Stimulated activated CD8-positive, alpha-beta memory T cell treated with anti-CD3 and anti-CD28 coated beads, Interleukin-15, amount 100 ng/mL, for 4 hours (primary cell): ENCODE data around the gene CRYBG3.
"Not testable (repeated sequence)": the region's sequence is repeated elsewhere in the genome, so short reads cannot be mapped to it uniquely, and the experiment has no call there.

Experiments used
- DNase-seq, 2 donors: peaks; one replicate each; pipeline ENCODE4 v3.0.0-alpha.2; 2020; ENCODE audit warnings: low read depth in 2 of 2

CRYBG3 gene

DNA sequence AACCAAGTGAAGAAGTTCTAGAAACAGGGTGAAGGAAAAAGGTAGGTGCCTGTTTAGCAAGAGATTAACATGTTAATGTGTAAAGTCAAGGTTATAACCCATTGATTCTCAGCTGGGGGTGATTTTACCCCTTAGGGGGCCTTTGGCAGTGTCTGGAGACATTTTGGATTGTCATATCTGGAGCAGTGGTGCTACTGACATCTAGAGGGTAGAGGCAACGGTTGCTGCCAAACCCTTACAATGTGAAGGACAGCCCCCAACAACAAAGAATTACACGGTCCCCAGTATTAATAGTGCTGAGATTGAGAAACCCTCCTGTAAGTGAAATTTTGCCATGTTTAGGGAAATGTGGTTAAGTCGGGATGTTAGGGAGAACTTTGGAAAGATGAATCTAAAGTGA, 74.7 kb downstream of the CRYBG3 start:
- DNase-seq: no peak

DNA sequence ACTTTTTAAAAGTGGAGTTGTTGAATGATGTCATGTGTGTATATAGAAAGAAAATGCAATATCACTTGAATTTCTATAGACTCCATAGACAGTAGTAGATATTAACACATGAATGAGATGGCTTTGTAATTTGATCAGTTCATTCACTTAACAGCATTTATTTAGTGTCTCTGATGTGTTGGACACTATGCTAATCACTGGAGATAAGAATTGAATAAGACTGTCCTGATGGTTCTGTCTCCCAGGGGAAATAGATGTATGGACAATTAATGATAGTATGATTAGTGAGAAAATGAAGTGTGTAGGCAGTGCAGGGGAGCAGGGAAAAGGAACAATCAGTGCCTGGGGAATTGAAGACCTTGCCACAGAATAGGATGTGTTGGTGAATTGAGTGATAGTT, 77.5 kb downstream of the CRYBG3 start:
- no peak for DNase-seq

DNA sequence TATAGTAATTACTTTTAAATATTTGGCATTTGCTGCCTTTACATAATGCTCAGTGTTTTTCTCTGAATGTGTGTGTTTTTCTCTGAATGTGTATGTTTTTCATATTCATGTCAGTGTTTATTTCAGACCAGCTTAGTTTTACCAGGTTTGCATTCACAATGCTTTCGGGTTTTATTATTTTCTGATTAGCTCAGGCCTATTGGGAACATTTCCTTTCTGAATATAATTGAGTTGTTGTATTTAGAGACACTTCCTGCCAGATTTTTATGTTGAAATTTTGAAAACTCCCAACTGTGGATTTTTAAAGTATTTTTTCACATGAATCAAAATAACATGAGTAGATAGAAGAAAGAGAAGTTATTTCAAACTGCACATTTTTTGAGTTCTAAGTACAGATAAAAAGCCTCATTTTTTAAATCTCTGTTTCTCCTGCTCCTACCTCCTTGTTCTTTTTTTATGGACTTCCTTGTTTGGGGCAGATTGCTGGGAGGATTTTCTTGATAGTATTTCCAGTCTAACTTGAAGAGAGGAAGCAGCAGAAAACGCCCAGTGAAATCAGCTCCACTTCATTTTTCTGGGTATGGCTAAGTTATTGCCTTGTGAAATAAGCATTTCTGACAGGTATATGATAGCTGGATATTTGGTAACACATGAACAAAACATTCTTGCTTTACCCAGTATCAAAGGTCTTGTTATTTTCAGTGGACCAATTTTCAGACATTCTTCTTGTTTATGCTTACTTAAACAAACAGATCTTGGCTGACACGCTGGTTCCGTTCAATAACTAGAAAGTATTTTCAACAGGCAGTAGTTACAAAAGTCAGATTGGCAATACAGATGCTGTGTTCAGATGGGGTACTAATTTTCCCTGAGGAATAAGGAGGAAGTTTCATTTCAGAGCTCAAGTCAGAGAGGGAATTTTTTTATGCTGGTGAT, 79.8 kb downstream of the CRYBG3 start:
- DNase-seq: no peak

DNA sequence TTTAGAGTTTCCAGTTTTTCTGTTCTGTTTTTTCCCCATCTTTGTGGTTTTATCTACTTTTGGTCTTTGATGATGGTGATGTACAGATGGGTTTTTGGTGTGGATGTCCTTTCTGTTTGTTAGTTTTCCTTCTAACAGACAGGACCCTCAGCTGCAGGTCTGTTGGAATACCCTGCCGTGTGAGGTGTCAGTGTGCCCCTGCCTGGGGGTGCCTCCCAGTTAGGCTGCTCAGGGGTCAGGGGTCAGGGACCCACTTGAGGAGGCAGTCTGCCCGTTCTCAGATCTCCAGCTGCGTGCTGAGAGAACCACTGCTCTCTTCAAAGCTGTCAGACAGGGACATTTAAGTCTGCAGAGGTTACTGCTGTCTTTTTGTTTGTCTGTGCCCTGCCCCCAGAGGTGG, 88.0 kb downstream of the CRYBG3 start:
- DNase-seq: not testable (repeated sequence)

DNA sequence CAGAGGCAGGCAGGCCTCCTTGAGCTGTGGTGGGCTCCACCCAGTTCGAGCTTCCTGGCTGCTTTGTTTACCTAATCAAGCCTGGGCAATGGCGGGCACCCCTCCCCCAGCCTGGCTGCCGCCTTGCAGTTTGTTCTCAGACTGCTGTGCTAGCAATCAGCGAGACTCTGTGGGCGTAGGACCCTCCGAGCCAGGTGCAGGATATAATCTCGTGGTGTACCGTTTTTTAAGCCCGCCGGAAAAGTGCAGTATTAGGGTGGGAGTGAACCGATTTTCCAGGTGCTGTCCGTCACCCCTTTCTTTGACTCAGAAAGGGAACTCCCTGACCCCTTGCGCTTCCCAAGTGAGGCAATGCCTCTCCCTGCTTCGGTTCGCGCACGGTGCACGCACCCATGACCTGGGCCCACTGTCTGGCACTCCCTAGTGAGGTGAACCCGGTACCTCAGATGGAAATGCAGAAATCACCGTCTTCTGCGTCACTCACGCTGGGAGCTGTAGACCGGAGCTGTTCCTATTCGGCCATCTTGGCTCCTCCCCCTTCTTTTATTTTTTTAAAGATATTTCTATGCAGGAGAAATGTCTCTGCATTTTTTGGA, 88.5 kb downstream of the CRYBG3 start:
- not testable (repeated sequence) for DNase-seq

DNA sequence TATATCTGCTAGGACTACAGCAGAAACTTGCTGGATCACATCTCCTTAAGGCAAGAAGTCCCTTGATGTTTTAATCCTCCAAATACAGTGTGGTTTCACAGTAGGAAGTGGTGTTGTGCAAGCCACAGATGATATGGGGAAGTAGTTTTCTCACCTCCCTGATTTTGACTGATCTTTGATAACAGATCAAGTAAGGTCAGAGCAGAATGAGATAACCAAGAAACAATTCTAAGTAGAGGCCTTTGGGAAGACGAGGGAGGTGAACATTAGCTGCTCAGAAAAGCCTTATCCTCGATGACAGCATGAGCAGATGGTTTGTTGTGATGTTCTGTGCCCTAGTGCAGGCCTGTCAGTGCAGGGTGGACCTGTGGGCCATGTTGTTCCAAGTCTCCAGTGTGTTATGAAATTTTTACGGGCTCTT, 89.1 kb downstream of the CRYBG3 start:
- no peak for DNase-seq

DNA sequence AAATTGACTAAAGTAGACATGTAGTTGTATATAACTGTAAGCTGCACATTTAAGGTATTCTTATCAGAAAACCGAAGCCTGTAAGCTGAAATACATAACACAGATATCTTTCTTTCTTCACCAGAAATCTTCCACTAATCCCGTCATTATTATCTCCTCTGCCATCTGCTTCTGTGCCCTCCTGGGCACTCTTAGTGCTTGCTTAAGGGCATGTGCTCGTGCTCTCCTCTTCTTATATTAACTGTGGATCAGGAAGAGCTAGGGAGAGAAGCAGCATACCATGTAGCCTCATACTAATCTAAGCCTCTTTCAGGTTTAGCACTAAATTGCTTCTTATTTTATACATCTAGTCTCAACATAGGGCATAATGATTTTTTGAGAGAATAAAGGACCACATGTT, 89.6 kb downstream of the CRYBG3 start:
- no peak for DNase-seq

DNA sequence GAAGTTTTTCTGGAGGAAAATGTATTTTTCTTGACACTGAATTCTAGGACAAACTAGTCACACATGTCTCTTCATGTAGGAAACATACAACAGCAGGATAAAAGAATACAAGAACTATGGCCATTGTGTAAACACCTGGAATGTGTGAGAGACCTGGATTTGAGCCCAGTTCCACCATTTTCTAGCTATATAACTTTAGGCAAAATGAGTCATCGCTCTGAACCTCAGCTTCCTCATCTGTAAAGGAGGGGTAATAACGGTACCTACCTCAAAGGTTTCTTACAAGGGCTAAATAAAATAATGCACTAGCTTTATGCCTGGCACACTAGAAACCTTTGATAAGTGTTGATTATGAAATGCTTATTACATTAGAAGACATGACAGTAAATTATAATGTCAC, 92.6 kb downstream of the CRYBG3 start:
- DNase-seq: no peak

DNA sequence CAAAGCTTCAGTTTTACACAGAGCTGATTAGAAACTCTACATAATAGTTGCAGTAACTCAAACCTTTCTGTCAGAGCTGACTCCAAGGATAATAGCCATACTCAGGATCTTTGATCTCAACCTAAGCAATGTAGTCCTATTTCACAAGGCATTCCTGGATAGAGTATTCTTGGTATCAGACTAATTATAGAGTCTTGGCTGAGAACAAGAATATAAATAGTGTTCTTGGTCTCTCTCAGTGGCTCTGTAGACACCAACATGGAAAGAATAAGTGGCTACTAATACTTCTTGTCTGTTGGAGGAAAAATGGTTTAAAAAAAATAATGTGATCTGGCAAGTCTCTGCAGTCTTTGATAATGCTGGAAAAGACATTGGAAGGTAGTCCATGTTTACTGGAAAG, 94.8 kb downstream of the CRYBG3 start:
- DNase-seq: no peak

DNA sequence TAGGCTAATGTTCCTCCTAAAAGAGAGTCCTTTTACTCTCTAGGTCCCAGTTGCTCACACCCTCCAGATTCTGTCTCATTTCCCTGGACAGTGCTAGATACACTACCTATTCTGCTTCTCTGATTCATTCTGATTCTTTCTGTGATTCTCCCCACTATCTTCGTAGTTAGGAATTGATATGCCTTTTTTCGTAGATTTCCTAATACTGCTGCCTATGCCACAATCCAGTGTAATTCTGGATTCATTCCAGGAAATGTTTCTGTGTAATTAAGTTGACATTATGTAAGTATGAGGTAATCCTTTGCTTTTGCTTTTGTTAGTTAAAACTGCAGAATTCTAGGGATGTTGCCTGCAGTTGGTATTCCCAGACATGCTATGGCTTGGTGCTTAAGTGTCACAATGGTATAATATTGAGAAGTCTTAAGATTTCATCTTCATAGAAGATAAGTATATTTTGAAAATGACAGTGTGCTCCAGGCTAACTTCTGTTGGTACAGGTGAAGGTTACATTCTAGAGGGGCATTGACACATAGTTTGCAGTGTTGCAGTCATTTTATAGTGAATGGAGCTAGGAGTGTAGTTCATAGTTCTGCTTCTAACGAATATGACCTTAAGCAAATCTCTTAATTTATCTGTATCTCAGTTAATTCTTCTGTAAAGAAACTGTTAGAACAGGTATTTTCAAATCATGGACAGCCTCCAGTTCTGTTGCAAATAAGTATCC, 96.2 kb downstream of the CRYBG3 start:
- no peak for DNase-seq

DNA sequence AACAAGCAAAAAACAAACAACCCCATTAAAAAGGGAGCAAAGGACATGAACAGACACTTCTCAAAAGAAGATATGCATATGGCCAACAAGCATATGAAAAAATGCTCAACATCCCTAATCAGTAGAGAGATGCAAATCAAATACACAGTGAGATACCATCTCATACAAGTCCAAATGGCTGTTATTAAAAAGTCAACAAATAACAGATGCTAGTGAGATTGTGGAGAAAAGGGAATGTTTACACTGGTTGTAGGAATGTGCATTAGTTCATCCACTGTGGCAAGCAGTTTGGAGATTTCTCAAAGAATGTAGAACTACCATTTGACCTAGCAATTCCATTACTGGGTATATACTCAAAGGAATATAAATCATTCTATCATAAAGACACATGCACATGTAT, 105.9 kb downstream of the CRYBG3 start:
- no peak for DNase-seq

DNA sequence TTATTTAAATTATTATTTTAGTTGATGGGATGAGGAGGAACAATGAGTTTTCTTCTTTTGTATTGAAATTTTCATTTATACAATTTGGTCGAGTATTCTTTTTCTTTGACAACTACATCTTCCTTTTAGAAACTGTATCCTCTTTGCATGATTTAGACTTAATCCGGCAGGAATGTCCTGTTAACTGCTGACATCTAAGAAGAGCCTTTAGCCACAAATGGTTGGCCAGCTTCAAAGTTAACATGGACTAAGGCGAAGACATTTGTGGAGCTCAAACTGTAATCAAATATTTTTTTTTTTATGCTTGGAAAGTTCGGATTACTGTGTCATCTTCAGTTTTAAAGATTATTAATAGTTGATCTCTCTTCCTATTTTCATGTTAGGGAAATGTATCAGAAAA, 107.2 kb downstream of the CRYBG3 start:
- no peak for DNase-seq

DNA sequence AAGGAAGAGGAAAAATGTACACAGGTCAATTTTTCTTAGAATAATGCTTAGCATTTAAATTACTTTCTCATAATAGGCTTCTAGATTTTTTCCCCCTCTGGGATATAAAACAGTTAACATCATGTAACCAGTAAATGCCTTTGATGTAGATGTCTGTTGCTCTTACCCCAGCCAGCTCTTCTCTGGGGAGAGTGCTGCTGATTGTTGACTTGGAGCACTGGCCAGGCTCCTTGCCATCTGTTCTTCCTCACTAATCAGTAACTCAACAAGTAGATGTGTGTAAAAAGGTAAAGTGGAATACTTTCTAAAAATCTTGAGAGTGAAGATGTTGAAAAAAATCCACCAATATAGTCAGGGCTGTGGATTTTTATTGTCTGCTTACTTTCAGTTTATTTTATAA, 108.2 kb downstream of the CRYBG3 start:
- DNase-seq: no peak

DNA sequence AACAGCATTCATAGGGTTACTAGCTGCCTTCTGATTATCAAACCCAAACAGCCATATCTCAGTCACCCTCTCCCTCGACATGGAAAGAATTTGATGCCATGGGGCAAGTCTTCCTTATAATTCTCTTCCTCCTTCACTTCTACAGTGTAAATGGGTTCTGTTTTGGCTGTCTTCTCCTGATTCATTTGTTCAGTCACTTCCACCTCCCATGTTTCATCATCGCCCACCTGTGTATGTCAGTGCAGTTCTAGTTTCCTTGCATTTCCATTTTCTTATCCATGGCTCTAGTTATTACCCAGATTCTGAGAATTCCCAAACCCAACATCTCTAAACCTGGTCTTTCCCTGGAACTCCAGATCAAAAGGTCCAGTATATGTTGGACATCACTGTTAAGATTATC, 109.4 kb downstream of the CRYBG3 start:
- DNase-seq: no peak

DNA sequence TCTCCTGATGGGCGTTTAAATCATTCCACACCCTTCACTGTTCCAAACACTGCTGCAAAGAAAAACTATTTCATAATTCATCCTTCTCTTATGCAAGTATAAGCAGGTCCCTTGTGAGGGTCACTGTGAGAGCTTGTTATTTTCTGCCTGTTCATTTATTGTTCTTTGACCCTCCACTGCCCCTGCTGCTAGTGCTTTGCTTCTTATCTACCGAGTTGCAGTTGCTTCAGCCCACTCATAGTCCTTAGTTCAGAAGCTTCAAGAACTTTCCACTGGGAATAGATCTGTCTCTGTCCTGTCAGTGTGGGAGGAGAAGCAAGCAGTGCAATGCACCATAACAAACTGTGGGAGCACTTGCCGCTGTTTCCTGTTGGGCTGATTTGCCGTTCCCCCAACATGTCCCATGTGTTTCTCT, 110.6 kb downstream of the CRYBG3 start:
- DNase-seq: no peak

DNA sequence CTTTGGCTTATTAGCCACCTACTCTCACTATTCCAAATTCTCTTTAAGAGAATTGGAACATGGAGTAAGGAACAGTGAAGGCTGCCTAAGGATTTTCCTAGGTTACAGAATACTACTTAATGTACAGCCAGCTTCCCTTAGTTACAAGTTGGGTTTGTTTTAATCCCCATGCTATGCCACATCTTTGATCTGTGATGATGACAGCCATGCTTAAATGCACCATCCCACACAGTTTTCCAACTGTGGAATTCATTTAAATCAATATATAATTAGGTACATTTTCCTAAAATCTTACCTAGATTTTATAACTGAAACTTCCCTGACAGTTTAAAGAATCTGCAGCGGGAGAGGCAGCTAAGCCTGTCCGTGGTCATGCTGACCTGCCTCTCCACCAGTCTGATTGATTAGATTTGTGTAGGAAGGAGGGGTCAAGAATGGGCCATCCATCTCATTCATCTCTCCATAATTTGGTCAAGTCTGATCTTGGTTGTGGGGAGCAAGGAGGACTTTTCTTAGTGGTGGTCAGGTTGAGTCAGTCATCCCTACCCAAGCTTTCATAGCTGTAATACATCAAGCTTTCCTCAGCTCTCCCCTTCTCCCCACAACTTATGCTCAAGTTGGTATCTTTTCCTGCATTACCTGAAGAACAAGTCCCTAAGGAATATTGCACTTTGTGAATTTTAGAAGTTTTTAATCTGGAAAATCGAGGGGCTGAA, 113.3 kb downstream of the CRYBG3 start:
- DNase-seq: no peak

DNA sequence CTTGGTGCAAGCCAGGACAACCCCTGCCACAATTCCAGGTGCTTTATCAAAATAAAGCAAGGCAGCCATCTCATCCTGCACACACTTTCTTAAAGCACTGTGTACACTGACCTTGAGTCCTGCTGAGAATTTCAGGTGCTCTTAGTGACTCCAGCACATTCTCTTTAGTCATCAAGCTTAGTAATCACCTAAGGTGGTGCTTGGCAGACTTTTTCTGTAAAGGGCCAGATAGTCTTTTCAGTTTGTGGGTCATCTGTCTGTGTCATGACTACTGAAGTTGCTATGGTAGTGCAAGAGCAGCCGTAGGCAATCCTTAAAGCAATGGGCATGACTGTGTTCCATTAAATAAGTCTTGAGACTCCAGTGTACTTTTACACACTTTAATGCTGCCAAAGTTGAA, 114.0 kb downstream of the CRYBG3 start:
- no peak for DNase-seq

DNA sequence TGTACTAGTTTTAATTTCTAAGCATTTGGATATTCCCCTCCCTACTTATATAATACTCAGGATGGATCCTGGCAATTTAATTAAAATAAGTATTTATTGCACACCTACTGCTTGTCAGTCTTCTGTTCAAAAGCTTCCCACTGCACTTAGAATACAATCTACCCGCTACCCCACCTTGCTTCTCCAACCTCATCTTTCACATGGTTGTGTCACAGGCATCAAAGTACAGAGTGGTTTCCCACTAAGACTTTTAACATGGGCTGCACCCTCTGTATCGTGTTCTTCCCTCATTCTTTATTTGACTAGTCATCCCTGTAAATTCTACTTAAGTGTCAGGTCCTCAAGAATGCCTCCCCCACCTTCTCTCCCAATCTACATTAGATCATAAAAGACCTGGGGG, 115.4 kb downstream of the CRYBG3 start:
- no peak for DNase-seq

DNA sequence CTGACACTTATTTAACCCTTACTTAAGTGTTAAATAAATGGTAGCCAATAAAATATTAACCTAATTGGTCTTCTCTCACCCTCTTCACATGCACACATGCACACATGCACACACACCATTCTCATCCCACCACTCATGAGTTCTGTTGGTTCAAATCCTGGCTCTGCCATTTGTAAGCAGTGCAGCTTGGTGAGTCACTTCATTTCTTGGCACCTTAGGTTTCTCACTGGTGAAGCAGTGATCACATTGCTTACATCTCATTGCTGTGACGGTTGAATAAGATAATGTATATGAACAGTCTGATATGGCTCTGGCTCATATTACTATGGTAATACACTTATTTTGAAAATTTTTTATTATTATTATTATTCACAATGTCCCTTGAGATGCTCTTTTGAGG, 116.6 kb downstream of the CRYBG3 start:
- no peak for DNase-seq

DNA sequence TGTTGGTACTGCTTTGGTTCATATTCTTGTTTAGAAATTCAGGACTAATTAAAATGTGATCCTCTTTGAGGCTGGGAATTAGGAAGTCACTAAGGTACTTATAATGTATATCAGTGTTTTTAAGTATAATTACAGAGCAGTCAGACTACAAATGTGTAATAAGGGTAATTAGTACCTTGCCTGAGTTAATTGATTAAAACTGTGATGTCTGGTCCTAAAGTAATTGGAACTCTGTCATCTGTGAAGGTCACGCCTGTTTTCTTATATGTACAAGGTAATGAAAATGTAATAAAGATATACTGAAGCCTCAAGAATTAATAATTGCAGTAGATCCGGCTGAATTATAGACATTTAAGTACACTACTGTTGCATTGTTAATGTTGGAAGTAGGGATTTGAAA, 117.6 kb downstream of the CRYBG3 start:
- DNase-seq: no peak

DNA sequence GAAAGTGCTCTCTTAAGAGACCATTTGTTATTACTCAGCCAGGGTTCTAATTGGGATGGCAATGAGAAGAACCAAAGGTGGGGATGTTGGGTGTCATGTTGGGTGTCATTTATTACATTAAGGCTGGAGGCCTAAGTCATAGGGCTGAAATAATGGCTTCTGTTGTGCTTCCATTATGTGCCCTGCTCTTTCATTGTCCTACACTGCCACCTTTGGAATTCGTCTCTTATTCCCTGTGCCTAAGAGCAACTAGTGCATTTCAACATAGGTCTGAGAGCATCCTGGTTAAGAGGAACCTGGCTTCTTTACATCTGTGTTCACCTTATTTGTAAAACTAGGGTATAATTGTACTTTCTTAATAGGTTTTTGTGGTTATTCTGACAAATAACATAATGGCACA, 118.2 kb downstream of the CRYBG3 start:
- DNase-seq: no peak
